Fibroblast of mammary gland (primary cell): ENCODE measurements around the gene ARHGAP26.

Experiments
- DNase-seq: peaks from one replicate; pipeline ENCODE4 v3.0.0-alpha.2; 2010; ENCODE audit warnings: low read depth
- H3K4me3 ChIP-seq: 2 replicates; pipeline ENCODE4 v1.5.1; 2011; ENCODE audit warnings: low read depth, mild to moderate bottlenecking, low read length, moderate library complexity; ENCODE audit not compliant: control insufficient read depth
- TF ChIP-seq, protein P1 (sequence below): conservative IDR thresholded peaks from 2 replicates; pipeline ENCODE4 v1.5.1; 2011; ENCODE audit warnings: low read depth, low read length, inconsistent platforms; ENCODE audit not compliant: control insufficient read depth, insufficient read depth

The ARHGAP26 gene

GRCh38 chr5:143214458-143214857, 444.3 kb downstream of the ARHGAP26 start:
- no peak for DNase-seq
- TF ChIP-seq, protein P1, sequence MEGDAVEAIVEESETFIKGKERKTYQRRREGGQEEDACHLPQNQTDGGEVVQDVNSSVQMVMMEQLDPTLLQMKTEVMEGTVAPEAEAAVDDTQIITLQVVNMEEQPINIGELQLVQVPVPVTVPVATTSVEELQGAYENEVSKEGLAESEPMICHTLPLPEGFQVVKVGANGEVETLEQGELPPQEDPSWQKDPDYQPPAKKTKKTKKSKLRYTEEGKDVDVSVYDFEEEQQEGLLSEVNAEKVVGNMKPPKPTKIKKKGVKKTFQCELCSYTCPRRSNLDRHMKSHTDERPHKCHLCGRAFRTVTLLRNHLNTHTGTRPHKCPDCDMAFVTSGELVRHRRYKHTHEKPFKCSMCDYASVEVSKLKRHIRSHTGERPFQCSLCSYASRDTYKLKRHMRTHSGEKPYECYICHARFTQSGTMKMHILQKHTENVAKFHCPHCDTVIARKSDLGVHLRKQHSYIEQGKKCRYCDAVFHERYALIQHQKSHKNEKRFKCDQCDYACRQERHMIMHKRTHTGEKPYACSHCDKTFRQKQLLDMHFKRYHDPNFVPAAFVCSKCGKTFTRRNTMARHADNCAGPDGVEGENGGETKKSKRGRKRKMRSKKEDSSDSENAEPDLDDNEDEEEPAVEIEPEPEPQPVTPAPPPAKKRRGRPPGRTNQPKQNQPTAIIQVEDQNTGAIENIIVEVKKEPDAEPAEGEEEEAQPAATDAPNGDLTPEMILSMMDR = no peak
- H3K4me3 ChIP-seq = no peak overlapping the region

DNA sequence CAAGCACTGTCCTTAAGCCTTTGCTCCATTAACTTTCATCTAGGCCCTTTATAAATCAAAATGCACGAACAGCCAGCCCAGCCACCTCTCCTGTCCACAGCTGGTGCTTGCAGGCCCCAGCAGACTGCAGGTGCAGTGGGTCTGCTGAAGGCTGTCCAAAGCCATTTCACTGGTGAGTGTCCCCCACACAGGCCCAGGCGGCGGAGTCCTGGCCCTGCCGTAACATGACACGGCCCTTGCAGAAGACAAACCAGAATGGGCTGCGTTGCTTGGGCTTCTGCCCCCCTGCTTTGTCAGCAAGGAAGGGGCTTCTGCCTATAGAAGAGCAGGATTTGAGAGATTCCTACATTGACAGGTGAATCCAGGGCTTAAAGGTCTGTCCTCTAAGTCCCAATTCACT, 444.7 kb downstream of the ARHGAP26 start:
- H3K4me3 ChIP-seq = no peak overlapping the region
- DNase-seq = no peak
- TF ChIP-seq, protein P1 = no peak

DNA sequence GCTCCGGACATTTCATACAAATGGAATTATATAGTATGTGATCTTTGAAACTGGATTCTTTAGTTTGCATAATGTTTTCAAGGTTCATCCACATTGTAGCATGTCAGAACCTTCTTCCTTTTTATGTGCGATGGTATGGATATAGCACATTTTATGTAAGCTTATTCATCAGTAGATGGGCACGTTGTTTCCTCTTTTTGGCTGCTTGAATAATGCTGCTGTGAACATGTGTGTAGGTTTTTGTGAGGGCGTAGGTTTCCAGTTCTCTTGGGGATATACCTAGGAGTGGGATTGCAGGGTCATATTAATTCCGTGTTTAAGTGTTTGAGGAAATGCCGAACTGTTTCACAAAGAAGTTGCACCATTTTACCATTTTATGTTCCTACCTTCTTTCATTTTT, 445.5 kb downstream of the ARHGAP26 start:
- TF ChIP-seq, protein P1 = no peak
- no peak for DNase-seq
- no peak overlapping the region for H3K4me3 ChIP-seq

GRCh38 chr5:143216211-143216610, 446.0 kb downstream of the ARHGAP26 start:
- no peak for DNase-seq
- TF ChIP-seq, protein P1 = no peak
- no peak overlapping the region for H3K4me3 ChIP-seq

DNA sequence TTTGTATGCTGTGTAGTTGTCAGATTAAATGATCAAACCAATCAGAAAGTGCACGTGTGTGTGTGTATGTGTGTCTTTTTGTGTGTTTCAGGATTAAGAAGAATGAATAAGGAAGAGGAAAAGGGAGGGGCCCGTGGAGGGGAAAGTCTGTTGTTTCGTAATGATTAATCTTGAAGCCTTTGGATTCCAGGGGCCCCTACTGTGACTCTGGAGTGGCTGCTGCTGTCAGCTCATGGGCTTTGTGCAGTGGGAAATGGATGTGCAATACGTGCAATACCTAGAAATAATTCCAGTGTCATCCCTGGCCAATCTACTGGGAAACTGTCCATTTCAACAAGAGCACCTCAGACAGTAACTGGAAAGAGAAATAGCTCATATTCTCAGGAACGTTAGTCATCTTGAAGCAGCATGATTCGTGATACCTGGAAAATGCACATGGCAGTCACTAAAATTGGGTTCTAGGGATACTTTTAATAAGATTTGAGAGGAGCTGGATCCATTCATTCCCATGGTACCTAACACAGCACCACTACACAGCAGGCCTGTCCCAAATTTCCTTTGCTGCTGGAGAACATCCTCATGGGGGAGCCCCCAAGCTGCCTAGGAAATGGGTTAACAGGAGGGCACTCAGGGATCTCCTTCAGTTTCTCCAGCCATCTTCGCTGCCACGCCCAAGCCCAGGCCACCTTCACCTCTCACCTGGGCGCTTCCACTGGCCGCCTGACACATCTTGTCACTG, 447.1 kb downstream of the ARHGAP26 start:
- H3K4me3 ChIP-seq = no peak overlapping the region
- TF ChIP-seq, protein P1 = no peak
- no peak for DNase-seq

DNA sequence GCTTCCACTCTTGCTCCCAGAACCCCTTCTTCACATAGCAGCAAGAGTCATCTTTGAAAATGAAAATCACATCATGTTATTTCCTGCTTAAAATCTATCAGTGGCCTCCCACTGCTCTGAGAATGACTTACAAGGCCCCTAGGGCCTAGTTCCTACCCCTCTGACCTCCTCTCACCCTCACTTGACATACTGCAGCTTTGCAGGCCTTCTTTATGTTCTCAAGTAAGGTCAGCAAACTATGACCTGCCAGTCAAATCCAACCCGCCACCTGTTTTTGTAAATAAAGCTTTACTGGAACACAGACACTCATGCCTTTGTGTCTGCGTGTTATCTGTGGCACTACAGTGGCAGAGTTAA, 447.6 kb downstream of the ARHGAP26 start:
- no peak overlapping the region for H3K4me3 ChIP-seq
- DNase-seq = no peak
- TF ChIP-seq, protein P1 = no peak

GRCh38 chr5:143218517-143219170, 448.5 kb downstream of the ARHGAP26 start:
- DNase-seq = no peak
- H3K4me3 ChIP-seq = no peak overlapping the region
- TF ChIP-seq, protein P1 = no peak
